Mesenchymal stem cell (in vitro differentiated cells and primary cell): ENCODE measurements around the gene UGT1A7.

ENCODE experiments used
- DNase-seq: peaks from one replicate; pipeline ENCODE4 v3.0.0-alpha.2; 2013
- H2AFZ ChIP-seq: one replicate; pipeline ENCODE4 v1.6.1; 2013; ENCODE audit warnings: low read depth, mild to moderate bottlenecking, control low read depth, inconsistent platforms, low read length, moderate library complexity
- H2AK5ac ChIP-seq: 2 replicates; pipeline ENCODE4 v1.6.1; 2013; ENCODE audit warnings: low read length, moderate library complexity, mild to moderate bottlenecking, inconsistent platforms; ENCODE audit not compliant: severe bottlenecking
- H2BK120ac ChIP-seq: one replicate; pipeline ENCODE4 v1.6.1; 2013; ENCODE audit warnings: low read depth, mild to moderate bottlenecking, inconsistent platforms, low read length, moderate library complexity
- H2BK12ac ChIP-seq, 2 experiments: one replicate each; pipeline ENCODE4 v1.6.1; 2013; ENCODE audit warnings: inconsistent platforms in 2 of 2, low read length in 2 of 2, mild to moderate bottlenecking in 2 of 2, moderate library complexity in 2 of 2, control low read depth in 1 of 2
- H2BK15ac ChIP-seq: one replicate; pipeline ENCODE4 v1.6.1; 2013; ENCODE audit warnings: mild to moderate bottlenecking, low read depth, inconsistent platforms; ENCODE audit not compliant: poor library complexity, severe bottlenecking
- H2BK5ac ChIP-seq: 2 replicates; pipeline ENCODE4 v1.6.1; 2013; ENCODE audit warnings: low read depth, mild to moderate bottlenecking, low read length, control low read depth, inconsistent platforms; ENCODE audit not compliant: poor library complexity, severe bottlenecking
- H3K14ac ChIP-seq, 2 experiments: one replicate each; pipeline ENCODE4 v1.6.1; 2013; ENCODE audit warnings: inconsistent platforms in 2 of 2, low read length in 2 of 2, control low read depth in 1 of 2, mild to moderate bottlenecking in 1 of 2, moderate library complexity in 1 of 2
- H3K18ac ChIP-seq, 2 experiments: one replicate each; pipeline ENCODE4 v1.6.1; 2013; ENCODE audit warnings: inconsistent platforms in 2 of 2, low read length in 2 of 2, control low read depth in 1 of 2, low read depth in 1 of 2, mild to moderate bottlenecking in 1 of 2
- H3K23ac ChIP-seq, 2 experiments: one replicate each; pipeline ENCODE4 v1.6.1; 2013; ENCODE audit warnings: inconsistent platforms in 2 of 2, low read length in 2 of 2, mild to moderate bottlenecking in 2 of 2, moderate library complexity in 2 of 2, control low read depth in 1 of 2
- H3K27ac ChIP-seq: 2 replicates; pipeline ENCODE4 v1.5.1; 2013; ENCODE audit warnings: mild to moderate bottlenecking, moderate library complexity, low read length, control low read depth, inconsistent platforms; ENCODE audit not compliant: poor library complexity, severe bottlenecking
- H3K27me3 ChIP-seq, 2 experiments: 2 replicates each; pipeline versions ENCODE4 v1.6.1 to v1.7.0; 2013; ENCODE audit warnings: low read length in 2 of 2, mild to moderate bottlenecking in 2 of 2, moderate library complexity in 2 of 2, control low read depth in 1 of 2, inconsistent platforms in 1 of 2; ENCODE audit not compliant: control insufficient read depth in 1 of 2, insufficient read depth in 1 of 2
- H3K36me3 ChIP-seq, 2 experiments: 2 replicates each; pipeline versions ENCODE4 v1.6.1 to v1.7.0; 2013; ENCODE audit warnings: low read length in 2 of 2, control low read depth in 1 of 2, inconsistent platforms in 1 of 2, low read depth in 1 of 2, mild to moderate bottlenecking in 1 of 2; ENCODE audit not compliant: insufficient read depth in 2 of 2, control insufficient read depth in 1 of 2
- H3K4ac ChIP-seq, 2 experiments: one replicate each; pipeline ENCODE4 v1.6.1; 2013; ENCODE audit warnings: inconsistent platforms in 2 of 2, low read length in 2 of 2, mild to moderate bottlenecking in 2 of 2, moderate library complexity in 2 of 2, control low read depth in 1 of 2, low read depth in 1 of 2
- H3K4me1 ChIP-seq: 2 replicates; pipeline ENCODE4 v1.6.1; 2013; ENCODE audit warnings: low read depth, low read length, control low read depth; ENCODE audit not compliant: control insufficient read depth, insufficient read depth
- H3K4me2 ChIP-seq: 2 replicates; pipeline ENCODE4 v1.6.1; 2013; ENCODE audit warnings: low read length, mild to moderate bottlenecking, inconsistent platforms; ENCODE audit not compliant: poor library complexity, severe bottlenecking
- H3K4me3 ChIP-seq, 2 experiments: 2 replicates each; pipeline versions ENCODE4 v1.5.1 to v1.7.0; 2013; ENCODE audit warnings: low read length in 2 of 2, mild to moderate bottlenecking in 2 of 2, control low read depth in 1 of 2, low read depth in 1 of 2; ENCODE audit not compliant: insufficient read depth in 1 of 2
- H3K79me1 ChIP-seq: replicated peaks from 2 replicates; pipeline ENCODE4 v1.6.1; 2013; ENCODE audit warnings: mild to moderate bottlenecking, control low read depth, low read length, inconsistent platforms; ENCODE audit not compliant: poor library complexity, severe bottlenecking
- H3K9ac ChIP-seq: 2 replicates; pipeline ENCODE4 v1.7.0; 2013; ENCODE audit warnings: mild to moderate bottlenecking, low read length, moderate library complexity
- H3K9me3 ChIP-seq: 2 replicates; pipeline ENCODE4 v1.7.0; 2013; ENCODE audit warnings: mild to moderate bottlenecking, low read length; ENCODE audit not compliant: control insufficient read depth
- H4K8ac ChIP-seq: one replicate; pipeline ENCODE4 v1.6.1; 2013; ENCODE audit warnings: inconsistent platforms, mild to moderate bottlenecking, low read length, moderate library complexity
- H4K91ac ChIP-seq: one replicate; pipeline ENCODE4 v1.6.1; 2013; ENCODE audit warnings: mild to moderate bottlenecking, low read length, inconsistent platforms
- WGBS: methylation state at CpG from one replicate; pipeline ENCODE4 v1.1.7; 2013; ENCODE audit warnings: mixed read lengths; 5-methylcytosine and 5-hydroxymethylcytosine counted together

Gene UGT1A7

DNA sequence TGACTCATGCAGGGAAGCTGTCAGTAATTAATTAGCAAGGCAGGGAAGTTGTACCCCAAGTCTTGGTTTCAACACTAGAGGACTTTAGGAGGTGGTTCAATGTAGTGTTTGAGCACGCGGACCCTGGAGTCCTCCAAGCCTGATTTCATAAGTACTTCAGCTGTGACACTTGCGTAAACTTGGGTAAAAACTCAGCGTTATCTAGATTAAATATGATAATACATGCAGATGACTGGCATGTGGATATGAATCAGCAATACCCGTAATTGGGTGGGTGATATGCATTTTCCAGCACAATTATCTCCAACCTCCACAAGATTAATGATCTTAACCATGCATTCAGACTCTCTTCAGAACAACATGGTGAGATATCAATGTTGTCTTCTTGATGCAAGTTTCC is 5.2 kb downstream of the UGT1A7 start:
- Histone ChIP-seq H3K9me3 (no peaks in the 10 kb centered on the region), H3K18ac (no peak overlapping the region), H3K9ac (no peak overlapping the region), H3K4ac (no peak overlapping the region), H3K27me3 (peaks cover 0 to 13% of the 10 kb centered on the region in 2 experiments), H2BK120ac (no peak overlapping the region), H4K8ac (no peak overlapping the region), H2BK15ac (no peak overlapping the region), H3K4me2 (no peak overlapping the region), H2AFZ (no peak overlapping the region), H3K27ac (no peak overlapping the region), H2BK12ac (no peak overlapping the region), H3K14ac (no peak overlapping the region), H4K91ac (no peak overlapping the region), H3K36me3 (no peaks in the 10 kb centered on the region), H2AK5ac (no peak overlapping the region), H3K23ac (no peak overlapping the region), H3K4me3 (no peak overlapping the region), H3K79me1 (no peaks in the 10 kb centered on the region), H2BK5ac (no peak overlapping the region), H3K4me1 (no peaks in the 10 kb centered on the region)
- 93% methylated on average over 4 of the region's 5 CpGs for WGBS
- peak; percentile 2 for DNase-seq

DNA sequence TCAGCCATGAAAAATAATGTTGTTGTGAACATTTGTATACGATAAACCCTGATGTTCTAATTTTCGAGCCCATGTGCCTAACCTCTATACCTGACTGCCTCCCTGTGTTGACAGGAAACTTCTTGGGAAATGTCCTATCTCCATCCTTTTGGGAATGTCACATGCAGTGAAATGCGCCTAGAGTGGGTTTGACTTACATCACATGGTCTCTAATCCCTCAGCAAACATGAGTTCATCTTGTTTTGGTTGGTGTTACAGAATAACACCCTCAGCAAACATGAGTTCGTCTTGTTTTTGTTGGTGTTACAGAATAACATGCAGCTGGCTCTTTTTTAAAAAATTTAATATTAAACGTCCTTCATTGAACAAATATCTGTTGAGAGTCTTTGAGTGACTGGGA is 6.6 kb downstream of the UGT1A7 start:
- no peak overlapping the region for H3K14ac ChIP-seq
- no peak overlapping the region for H2BK5ac ChIP-seq
- no peak overlapping the region for H3K4me2 ChIP-seq
- H3K79me1 ChIP-seq = no peaks in the 10 kb centered on the region
- H3K9me3 ChIP-seq = no peaks in the 10 kb centered on the region
- H3K4me3 ChIP-seq = no peak overlapping the region
- H2BK120ac ChIP-seq = no peak overlapping the region
- peaks cover 0 to 19% of the 10 kb centered on the region in 2 experiments for H3K27me3 ChIP-seq
- 86% methylated on average over 4 of the region's 5 CpGs for WGBS
- DNase-seq = no peak
- no peak overlapping the region for H3K23ac ChIP-seq
- H3K9ac ChIP-seq = no peak overlapping the region
- H2AK5ac ChIP-seq = no peak overlapping the region
- no peaks in the 10 kb centered on the region for H3K4me1 ChIP-seq
- no peak overlapping the region for H4K91ac ChIP-seq
- H2BK15ac ChIP-seq = no peak overlapping the region
- no peak overlapping the region for H3K18ac ChIP-seq
- no peak overlapping the region for H4K8ac ChIP-seq
- H2AFZ ChIP-seq = no peak overlapping the region
- H3K36me3 ChIP-seq = no peaks in the 10 kb centered on the region
- H3K4ac ChIP-seq = no peak overlapping the region
- H2BK12ac ChIP-seq = no peak overlapping the region
- H3K27ac ChIP-seq = no peak overlapping the region

DNA sequence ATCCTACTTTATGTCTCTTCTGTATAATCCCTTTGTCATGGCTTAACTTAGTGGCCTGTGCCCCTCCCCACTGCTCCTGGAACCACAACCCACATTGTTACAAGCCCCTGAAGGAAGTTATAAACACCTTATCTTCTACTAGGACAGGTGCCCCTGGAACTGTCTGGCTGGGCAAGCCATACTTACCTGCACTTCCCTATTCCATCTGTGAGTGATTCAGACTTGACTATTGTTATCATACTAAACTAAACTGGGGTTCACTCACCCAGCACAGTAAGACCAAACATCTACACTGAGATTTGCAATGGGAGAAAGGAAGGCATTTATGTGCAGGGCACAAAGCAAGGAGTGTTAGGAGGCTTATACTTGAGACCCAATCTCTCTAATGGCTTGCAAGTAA is 7.3 kb downstream of the UGT1A7 start:
- no peak overlapping the region for H3K18ac ChIP-seq
- H3K4me3 ChIP-seq = no peak overlapping the region
- H2BK15ac ChIP-seq = no peak overlapping the region
- H3K9me3 ChIP-seq = no peaks in the 10 kb centered on the region
- H3K27me3 ChIP-seq = peaks cover 0 to 19% of the 10 kb centered on the region in 2 experiments
- no peak overlapping the region for H3K27ac ChIP-seq
- no peak overlapping the region for H2BK5ac ChIP-seq
- no peak overlapping the region for H2AFZ ChIP-seq
- no peaks in the 10 kb centered on the region for H3K36me3 ChIP-seq
- no peak overlapping the region for H4K91ac ChIP-seq
- no peak overlapping the region for H3K4me2 ChIP-seq
- H2BK120ac ChIP-seq = no peak overlapping the region
- H3K4me1 ChIP-seq = no peaks in the 10 kb centered on the region
- H3K14ac ChIP-seq = no peak overlapping the region
- DNase-seq = no peak
- no peaks in the 10 kb centered on the region for H3K79me1 ChIP-seq
- no peak overlapping the region for H3K9ac ChIP-seq
- no peak overlapping the region for H4K8ac ChIP-seq
- H3K23ac ChIP-seq = no peak overlapping the region
- H2BK12ac ChIP-seq = no peak overlapping the region
- no peak overlapping the region for H2AK5ac ChIP-seq
- H3K4ac ChIP-seq = no peak overlapping the region

DNA sequence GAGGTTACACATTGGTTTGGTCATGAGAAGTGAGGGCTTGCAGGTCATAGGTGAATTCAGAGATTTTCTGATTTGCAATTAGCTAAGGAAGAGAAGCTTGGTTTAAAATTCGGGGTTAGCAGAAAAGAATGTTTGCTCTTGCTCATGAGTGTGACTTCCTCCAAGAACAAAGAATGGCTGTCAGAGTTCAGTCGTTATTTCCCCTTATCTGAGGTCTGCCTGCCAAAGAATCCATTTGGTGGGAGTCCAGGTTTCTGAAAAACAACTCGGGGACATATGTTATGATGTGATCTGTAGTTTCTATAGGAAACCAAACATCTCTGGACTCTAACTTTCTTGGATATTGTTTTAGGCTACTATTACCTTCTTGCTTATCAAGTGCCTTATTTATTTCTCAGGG is 7.8 kb downstream of the UGT1A7 start:
- Histone ChIP-seq H2BK120ac (no peak overlapping the region), H3K4me3 (no peak overlapping the region), H2AK5ac (no peak overlapping the region), H3K18ac (no peak overlapping the region), H4K8ac (no peak overlapping the region), H3K4me1 (no peaks in the 10 kb centered on the region), H4K91ac (no peak overlapping the region), H3K23ac (no peak overlapping the region), H3K27ac (no peak overlapping the region), H3K36me3 (no peaks in the 10 kb centered on the region), H3K79me1 (no peaks in the 10 kb centered on the region), H3K4me2 (no peak overlapping the region), H2BK12ac (no peak overlapping the region), H3K9me3 (no peaks in the 10 kb centered on the region), H3K14ac (no peak overlapping the region), H2AFZ (no peak overlapping the region), H2BK15ac (no peak overlapping the region), H3K27me3 (peaks cover 0 to 19% of the 10 kb centered on the region in 2 experiments), H3K9ac (no peak overlapping the region), H2BK5ac (no peak overlapping the region), H3K4ac (no peak overlapping the region)
- no peak for DNase-seq
- WGBS = 57% methylated on average over 3 of the region's 3 CpGs
